K562 (cell line): ENCODE data around the gene RGL2. TPM values are rescaled to one million over a fixed set of nuclear protein-coding genes. Genes with fewer than 3 reads are reported as not detected.

ENCODE experiments used
- ATAC-seq: fragments of 200-7000 bp; cut with Tn5 transposase; 3 replicates; pipeline ENCODE4 v1.9.1; 2020; ENCODE audit warnings: moderate library complexity
- BruUV-seq: library from RNA; stranded (reverse); fragments of 400-500 nt; replicated peaks from 2 replicates; lab custom pipeline; 2021; lab: Mats Ljungman, UMichigan
- CTCF ChIA-PET: fragments of 300-600 bp; formaldehyde crosslinking; extraction: SDS; loops from one replicate; lab custom pipeline; 2021; ENCODE audit warnings: low intra/inter-chr PET ratio; lab: Yijun Ruan, JAX
- POLR2A ChIA-PET: fragments of 300-600, 350-650 bp; sonication (Branson Sonifier 250); formaldehyde crosslinking; extraction: SDS; loops from one replicate; lab custom pipeline; 2021; ENCODE audit warnings: antibody characterized with exemption, inconsistent platforms; lab: Yijun Ruan, JAX
- DNase-seq, 4 experiments: peaks; one replicate each; pipeline versions ENCODE4 v3.0.0 to v3.0.0-alpha.2; 2011 to 2018; ENCODE audit warnings: low spot score in 3 of 4, mixed read lengths in 3 of 4; ENCODE audit errors: extremely low read depth in 1 of 4
- FAIRE-seq: peaks from 2 replicates; lab custom pipeline; 2011; peaks lifted over from hg19 to GRCh38; lab: Jason Lieb, UNC
- H2AFZ ChIP-seq: 2 replicates; pipeline ENCODE4 v1.6.0; 2011; ENCODE audit warnings: low read depth, low read length, control low read depth, inconsistent platforms
- H3K27ac ChIP-seq: fragments of 200-600 bp; 3 replicates; pipeline ENCODE4 v1.8.0; 2011; ENCODE audit warnings: low read depth, mild to moderate bottlenecking, control low read depth, inconsistent platforms, low read length, moderate library complexity, mixed read lengths; ENCODE audit errors: extremely low read depth
- H3K27me3 ChIP-seq, 2 experiments: fragments of 300-600 bp in 1 of 2; 2 replicates in 1 of 2; 3 replicates in 1 of 2; pipeline versions ENCODE4 v1.6.0 to v1.8.0; 2011; ENCODE audit warnings: inconsistent platforms in 2 of 2, low read length in 2 of 2, mild to moderate bottlenecking in 1 of 2, mixed read lengths in 1 of 2, moderate library complexity in 1 of 2; ENCODE audit not compliant: control insufficient read depth in 2 of 2, insufficient read depth in 2 of 2
- H3K36me3 ChIP-seq: fragments of 300-600 bp; 3 replicates; pipeline ENCODE4 v1.8.0; 2011; ENCODE audit warnings: mild to moderate bottlenecking, low read length, inconsistent platforms; ENCODE audit not compliant: control insufficient read depth, insufficient read depth
- H3K4me1 ChIP-seq, 2 experiments: fragments of 200-600 bp in 1 of 2; replicated peaks in 1 of 2; 2 replicates in 1 of 2; 3 replicates in 1 of 2; pipeline versions ENCODE4 v1.5.1 to v1.8.0; 2011; ENCODE audit warnings: inconsistent platforms in 2 of 2, low read length in 2 of 2, mild to moderate bottlenecking in 1 of 2, mixed read lengths in 1 of 2, moderate library complexity in 1 of 2; ENCODE audit not compliant: control insufficient read depth in 2 of 2, insufficient read depth in 2 of 2
- H3K4me2 ChIP-seq: 2 replicates; pipeline ENCODE4 v1.6.1; 2011; ENCODE audit warnings: low read length, control low read depth, inconsistent platforms, mixed read lengths; ENCODE audit not compliant: insufficient read depth
- H3K4me3 ChIP-seq: fragments of 200-600 bp; sonication (generic), shearing (Covaris generic); 2 replicates; pipeline ENCODE4 v1.5.1; 2016; ENCODE audit warnings: control low read depth, inconsistent platforms
- H3K79me2 ChIP-seq: fragments of 200-600 bp; 3 replicates; pipeline ENCODE4 v1.8.0; 2011; ENCODE audit warnings: low read length, inconsistent platforms; ENCODE audit not compliant: control insufficient read depth, insufficient read depth
- H3K9ac ChIP-seq, 2 experiments: 2 replicates each; pipeline versions ENCODE4 v1.6.0 to v1.6.1; 2011; ENCODE audit warnings: low read depth in 2 of 2, low read length in 2 of 2, control low read depth in 1 of 2, inconsistent platforms in 1 of 2, mild to moderate bottlenecking in 1 of 2, mixed read lengths in 1 of 2; ENCODE audit not compliant: insufficient read depth in 1 of 2
- H3K9me1 ChIP-seq: one replicate; pipeline ENCODE4 v1.6.0; 2011; ENCODE audit warnings: inconsistent platforms, mild to moderate bottlenecking, low read length, moderate library complexity; ENCODE audit not compliant: control insufficient read depth, insufficient read depth
- H3K9me3 ChIP-seq: replicated peaks from 2 replicates; pipeline ENCODE4 v1.5.1; 2011; ENCODE audit warnings: low read depth, low read length, inconsistent platforms; ENCODE audit not compliant: control insufficient read depth, insufficient read depth
- H4K20me1 ChIP-seq: replicated peaks from 2 replicates; pipeline ENCODE4 v1.6.1; 2011; ENCODE audit warnings: low read length, inconsistent platforms, mixed read lengths; ENCODE audit not compliant: control insufficient read depth, insufficient read depth
- CCAR2 ChIP-seq: fragments of 200-400 bp; formaldehyde crosslinking; IDR thresholded peaks from 2 replicates; pipeline ENCODE4 v1.6.1; 2017; ENCODE audit warnings: mild to moderate bottlenecking, low read depth, low read length
- CHD2 ChIP-seq: IDR thresholded peaks from 2 replicates; pipeline ENCODE4 v1.6.1; 2011; ENCODE audit warnings: low read depth, low read length
- FOSL1 ChIP-seq: fragments of 200-800 bp; sonication (Bioruptor generic); conservative IDR thresholded peaks from 2 replicates; pipeline ENCODE4 v1.6.1; 2016; ENCODE audit warnings: missing genetic modification characterization, missing compliant biosample characterization
- FOXK2 ChIP-seq, 2 experiments: fragments of 450-650 bp; IDR thresholded peaks in 1 of 2; conservative IDR thresholded peaks in 1 of 2; 2 replicates each; pipeline ENCODE4 v1.6.1; 2016; ENCODE audit warnings: low read depth in 2 of 2, mild to moderate bottlenecking in 1 of 2
- FOXP1 ChIP-seq: sonication (generic); formaldehyde crosslinking; IDR thresholded peaks from 2 replicates; pipeline ENCODE4 v1.8.0; 2022; ENCODE audit warnings: mild to moderate bottlenecking, missing genetic modification reagents
- GTF2A2 ChIP-seq: IDR thresholded peaks from 2 replicates; pipeline ENCODE4 v1.6.1; 2016; ENCODE audit warnings: mild to moderate bottlenecking, missing genetic modification characterization, missing compliant biosample characterization
- HDAC1 ChIP-seq, 2 experiments: fragments of 450-650 bp; IDR thresholded peaks; 2 replicates each; pipeline ENCODE4 v1.6.1; 2016 to 2017; ENCODE audit warnings: inconsistent platforms in 1 of 2, mild to moderate bottlenecking in 1 of 2, moderate library complexity in 1 of 2
- HNRNPK ChIP-seq: fragments of 200-400 bp; formaldehyde crosslinking; IDR thresholded peaks from one replicate; pipeline ENCODE4 v1.6.1; 2018; ENCODE audit warnings: mild to moderate bottlenecking, low read depth, low read length; ENCODE audit not compliant: poor library complexity, severe bottlenecking
- KLF10 ChIP-seq: fragments of 250-450 bp; sonication (Bioruptor Pico); IDR thresholded peaks from 2 replicates; pipeline ENCODE4 v1.6.1; 2021; ENCODE audit warnings: matching md5 sums
- KLF16 ChIP-seq: IDR thresholded peaks from 2 replicates; pipeline ENCODE4 v1.6.1; 2016; ENCODE audit warnings: antibody characterized with exemption
- POLR2A ChIP-seq: fragments of 450-650 bp; conservative IDR thresholded peaks from 2 replicates; pipeline ENCODE4 v1.6.1; 2016
- POLR2B ChIP-seq: fragments of 450-650 bp; IDR thresholded peaks from 2 replicates; pipeline ENCODE4 v1.6.1; 2018; ENCODE audit warnings: low read depth; ENCODE audit not compliant: partially characterized antibody
- POLR2G ChIP-seq: fragments of 200-400 bp; formaldehyde crosslinking; IDR thresholded peaks from 2 replicates; pipeline ENCODE4 v1.6.1; 2017; ENCODE audit warnings: low read depth, mild to moderate bottlenecking, antibody characterized with exemption, low read length, moderate library complexity
- SUPT5H ChIP-seq: fragments of 450-650 bp; IDR thresholded peaks from 2 replicates; pipeline ENCODE4 v1.6.1; 2016
- YBX1 ChIP-seq: fragments of 450-650 bp; IDR thresholded peaks from 2 replicates; pipeline ENCODE4 v1.7.1; 2016; ENCODE audit warnings: mild to moderate bottlenecking
- ZNF143 ChIP-seq: sonication (generic); formaldehyde crosslinking; IDR thresholded peaks from 2 replicates; pipeline ENCODE4 v1.9.0; 2022; ENCODE audit warnings: mild to moderate bottlenecking, missing genetic modification reagents
- ZNF212 ChIP-seq: fragments of 450-650 bp; formaldehyde crosslinking; IDR thresholded peaks from 2 replicates; pipeline ENCODE4 v1.4.0; 2020; ENCODE audit warnings: mild to moderate bottlenecking
- ZNF24 ChIP-seq: fragments of 450-650 bp; IDR thresholded peaks from 2 replicates; pipeline ENCODE4 v1.6.1; 2016
- WGBS: fragments of 100-300 bp; shearing (Covaris generic); methylation state at CpG from one replicate; pipeline ENCODE4 v1.1.6; 2016; ENCODE audit warnings: low coverage, mixed read lengths; ENCODE audit not compliant: insufficient coverage; ENCODE audit errors: missing lambda C conversion rate; 5-methylcytosine and 5-hydroxymethylcytosine counted together
- in situ Hi-C: fragments of 300-500 bp; cut with MboI; formaldehyde crosslinking; loops from 4 replicates; pipeline ENCODE4 v1.15.0; 2018; ENCODE audit warnings: inconsistent platforms, mixed read lengths
- intact Hi-C: fragments of 100-400 bp; cut with micrococcal nuclease; formaldehyde crosslinking; loops from 2 replicates; pipeline ENCODE4 v1.14.2; 2022
- polyA plus RNA-seq, 8 experiments: library from polyadenylated mRNA; depleted of rRNA in 4 of 8; stranded (reverse) in 5 of 8; unstranded in 3 of 8; fragments of >200 nt; fragmentation: Nextera tagmentation in 2 of 8; fragmentation: Illumina TruSeq in 1 of 8; extraction: Ambion mirVana in 2 of 8; extraction: Trizol in 1 of 8; gene quantifications; 2 replicates each; pipeline versions ENCODE4 v1.2.1 to v1.2.3, GENCODE V29; 2011 to 2014; ENCODE audit warnings: inconsistent platforms in 1 of 8, missing spikeins in 1 of 8
- total RNA-seq, 7 experiments: library from RNA; depleted of rRNA in 6 of 7; stranded (reverse); fragments of >200 nt in 6 of 7; fragmentation: Illumina TruSeq in 2 of 7; extraction: Trizol in 2 of 7; gene quantifications; 2 replicates each; pipeline versions ENCODE4 v1.2.1 to v1.2.3, GENCODE V29; 2011 to 2021; ENCODE audit warnings: low replicate concordance in 1 of 7
- TF ChIP-seq, protein P1 (sequence below): IDR thresholded peaks from 2 replicates; pipeline ENCODE4 v1.6.1; 2011; ENCODE audit not compliant: insufficient read length; ENCODE audit errors: extremely low read depth
- TF ChIP-seq, protein P2 (sequence below): fragments of 450-650 bp; formaldehyde crosslinking; conservative IDR thresholded peaks from 2 replicates; pipeline ENCODE4 v1.4.0; 2022; ENCODE audit warnings: mild to moderate bottlenecking, missing genetic modification characterization
- TF ChIP-seq, protein P3 (sequence below): conservative IDR thresholded peaks from 2 replicates; pipeline ENCODE4 v1.6.1; 2011; ENCODE audit warnings: low read depth, mild to moderate bottlenecking, low read length; ENCODE audit not compliant: control insufficient read depth

Gene RGL2
- total and polyA plus RNA-seq, 9 of the 15 experiments (the other 6 are each of a cell fraction or from before 2014, with no cell fraction given), result 1.8 to 57.1 (median 19.5) TPM

DNA sequence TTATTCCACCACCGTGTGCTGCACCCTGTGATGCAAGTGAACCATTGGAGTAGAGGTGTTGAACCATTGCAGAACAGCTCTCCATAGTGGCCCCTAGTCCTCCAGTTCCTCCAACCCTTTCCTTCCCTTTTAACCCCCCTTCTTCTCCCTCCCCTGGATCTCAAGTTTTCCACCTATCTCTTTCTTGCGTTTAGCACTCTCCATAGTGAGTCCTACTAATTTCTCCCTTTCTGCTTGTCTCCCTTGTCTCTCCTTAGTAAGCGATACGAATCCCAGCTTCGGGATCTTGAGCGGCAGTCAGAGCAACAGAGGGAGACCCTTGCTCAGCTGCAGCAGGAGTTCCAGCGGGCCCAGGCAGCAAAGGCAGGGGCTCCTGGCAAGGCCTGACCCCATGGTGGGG is 8.3 kb downstream of the RGL2 start:
- Histone ChIP-seq H3K79me2 (peaks cover 45% of the 10 kb centered on the region), H3K9me1 (peaks cover 3% of the 10 kb centered on the region), H3K4me1 (peaks cover 13 to 24% of the 10 kb centered on the region in 2 experiments; a peak in 4 of 5 replicates), H3K4me2 (peak overlapping the region; percentile 98), H3K27ac (no peak overlapping the region; the same call in 1 of the 3 replicates), H3K9me3 (no peaks in the 10 kb centered on the region), H3K27me3 (no peaks in the 10 kb centered on the region), H3K4me3 (peak overlapping the region; percentile 76), H3K9ac (peak overlapping the region; percentile 91 to 94), H4K20me1 (no peaks in the 10 kb centered on the region), H2AFZ (no peak overlapping the region), H3K36me3 (peaks cover 72% of the 10 kb centered on the region)
- in situ Hi-C loops, result no loop called here
- DNase-seq, result no peak
- ChIA-PET CTCF (no interaction called here), POLR2A (interaction anchor here (0.9 to 7.1 kb wide), 4 partner anchors 8 to 18 kb away, joined by 3 to 90 read pairs (median 14); partner anchors contain the start of genes B3GALT4, RGL2, RPS18 and VPS52)
- intact Hi-C loops, result no loop called here
- no TSS peak for BruUV-seq
- FAIRE-seq, result no peak
- WGBS, result 57% methylated on average over 7 of the region's 7 CpGs
- ATAC-seq, result peak; percentile 2; the same call in 1 of the 3 replicates
- TF ChIP-seq KLF10 (CRISPR knock-in tag) (no peak), POLR2B (peak; percentile 37), SUPT5H (peak; percentile 59; the same call in 1 of the 2 replicates), FOXP1 (CRISPR knock-in tag) (no peak), FOXK2 (conservative IDR thresholded peaks at IDR 0.05 in 1 of 2, IDR thresholded peaks at IDR 0.05 in 1 of 2; ENCODE audit: low read depth in 2 of 2) (no peak), CHD2 (no peak), POLR2A (peak; percentile 54), ZNF212 (no peak), FOSL1 (no peak), POLR2G (peak; percentile 43; the same call in 1 of the 2 replicates), HDAC1 (IDR thresholded peaks at IDR 0.05) (no peak), KLF16 (no peak), ZNF143 (no peak), HNRNPK (no peak), CCAR2 (no peak), GTF2A2 (no peak), YBX1 (no peak), ZNF24 (no peak)
- TF ChIP-seq, protein P1, sequence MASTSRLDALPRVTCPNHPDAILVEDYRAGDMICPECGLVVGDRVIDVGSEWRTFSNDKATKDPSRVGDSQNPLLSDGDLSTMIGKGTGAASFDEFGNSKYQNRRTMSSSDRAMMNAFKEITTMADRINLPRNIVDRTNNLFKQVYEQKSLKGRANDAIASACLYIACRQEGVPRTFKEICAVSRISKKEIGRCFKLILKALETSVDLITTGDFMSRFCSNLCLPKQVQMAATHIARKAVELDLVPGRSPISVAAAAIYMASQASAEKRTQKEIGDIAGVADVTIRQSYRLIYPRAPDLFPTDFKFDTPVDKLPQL, result no peak
- TF ChIP-seq, protein P2, sequence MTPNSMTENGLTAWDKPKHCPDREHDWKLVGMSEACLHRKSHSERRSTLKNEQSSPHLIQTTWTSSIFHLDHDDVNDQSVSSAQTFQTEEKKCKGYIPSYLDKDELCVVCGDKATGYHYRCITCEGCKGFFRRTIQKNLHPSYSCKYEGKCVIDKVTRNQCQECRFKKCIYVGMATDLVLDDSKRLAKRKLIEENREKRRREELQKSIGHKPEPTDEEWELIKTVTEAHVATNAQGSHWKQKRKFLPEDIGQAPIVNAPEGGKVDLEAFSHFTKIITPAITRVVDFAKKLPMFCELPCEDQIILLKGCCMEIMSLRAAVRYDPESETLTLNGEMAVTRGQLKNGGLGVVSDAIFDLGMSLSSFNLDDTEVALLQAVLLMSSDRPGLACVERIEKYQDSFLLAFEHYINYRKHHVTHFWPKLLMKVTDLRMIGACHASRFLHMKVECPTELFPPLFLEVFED (CRISPR knock-in tag), result 0 out of 2 replicates have a peak, but pooled peaks have one; percentile 26
- TF ChIP-seq, protein P3, sequence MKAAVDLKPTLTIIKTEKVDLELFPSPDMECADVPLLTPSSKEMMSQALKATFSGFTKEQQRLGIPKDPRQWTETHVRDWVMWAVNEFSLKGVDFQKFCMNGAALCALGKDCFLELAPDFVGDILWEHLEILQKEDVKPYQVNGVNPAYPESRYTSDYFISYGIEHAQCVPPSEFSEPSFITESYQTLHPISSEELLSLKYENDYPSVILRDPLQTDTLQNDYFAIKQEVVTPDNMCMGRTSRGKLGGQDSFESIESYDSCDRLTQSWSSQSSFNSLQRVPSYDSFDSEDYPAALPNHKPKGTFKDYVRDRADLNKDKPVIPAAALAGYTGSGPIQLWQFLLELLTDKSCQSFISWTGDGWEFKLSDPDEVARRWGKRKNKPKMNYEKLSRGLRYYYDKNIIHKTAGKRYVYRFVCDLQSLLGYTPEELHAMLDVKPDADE, result no peak
